Mononuclear cell (primary cell): ENCODE data around the gene DCLK2. TPM values are rescaled to one million over a fixed set of nuclear protein-coding genes. Genes with fewer than 3 reads are reported as not detected.

Experiments
- H3K27me3 ChIP-seq: 2 replicates; pipeline ENCODE4 v1.6.0; 2011; ENCODE audit warnings: low read length, control low read depth; ENCODE audit not compliant: insufficient read depth
- H3K4me1 ChIP-seq: 2 replicates; pipeline ENCODE4 v1.5.1; 2011; ENCODE audit warnings: mild to moderate bottlenecking, low read length, control low read depth; ENCODE audit not compliant: insufficient read depth
- H3K4me3 ChIP-seq: 2 replicates; pipeline ENCODE4 v1.5.1; 2011; ENCODE audit warnings: mild to moderate bottlenecking, low read length, moderate library complexity
- H3K9me3 ChIP-seq: 2 replicates; pipeline ENCODE4 v1.5.1; 2011; ENCODE audit warnings: low read depth, mild to moderate bottlenecking, control low read depth, low read length
- total RNA-seq: library from RNA; depleted of rRNA; stranded (reverse); fragments of >200 nt; gene quantifications from one replicate; pipeline ENCODE4 v1.2.3, GENCODE V29; 2012

Gene DCLK2
- total RNA-seq, 1 donor: 0.31 TPM

GRCh38 chr4:150119492-150119891 lies 41.2 kb downstream of the DCLK2 start:
- H3K9me3 ChIP-seq: peaks cover 16% of the 10 kb centered on the region
- H3K27me3 ChIP-seq: no peaks in the 10 kb centered on the region
- H3K4me1 ChIP-seq: peaks cover 6% of the 10 kb centered on the region
- H3K4me3 ChIP-seq: no peak overlapping the region

- peaks cover 8% of the 10 kb centered on the region for H3K9me3 ChIP-seq
- H3K27me3 ChIP-seq: no peaks in the 10 kb centered on the region
- peaks cover 22% of the 10 kb centered on the region for H3K4me1 ChIP-seq
- no peak overlapping the region for H3K4me3 ChIP-seq
Observed at GRCh38 chr4:150123087-150123486, 44.8 kb downstream of the DCLK2 start.

- Histone ChIP-seq H3K9me3 (peaks cover 8% of the 10 kb centered on the region), H3K27me3 (no peaks in the 10 kb centered on the region), H3K4me3 (no peak overlapping the region), H3K4me1 (peaks cover 22% of the 10 kb centered on the region)
Observed at GRCh38 chr4:150123796-150124677, 45.8 kb downstream of the DCLK2 start.

- peaks cover 22% of the 10 kb centered on the region for H3K4me1 ChIP-seq
- peaks cover 6% of the 10 kb centered on the region for H3K9me3 ChIP-seq
- H3K4me3 ChIP-seq: no peak overlapping the region
- H3K27me3 ChIP-seq: no peaks in the 10 kb centered on the region
Observed at GRCh38 chr4:150126201-150126863, 48.1 kb downstream of the DCLK2 start.

GRCh38 chr4:150126864-150127203 lies 48.6 kb downstream of the DCLK2 start:
- H3K4me1 ChIP-seq: peaks cover 22% of the 10 kb centered on the region
- no peak overlapping the region for H3K4me3 ChIP-seq
- no peaks in the 10 kb centered on the region for H3K27me3 ChIP-seq
- peaks cover 1% of the 10 kb centered on the region for H3K9me3 ChIP-seq

- no peak overlapping the region for H3K4me3 ChIP-seq
- H3K27me3 ChIP-seq: no peaks in the 10 kb centered on the region
- H3K4me1 ChIP-seq: peaks cover 22% of the 10 kb centered on the region
- H3K9me3 ChIP-seq: no peaks in the 10 kb centered on the region
Observed at GRCh38 chr4:150127757-150128156, 49.5 kb downstream of the DCLK2 start.

- Histone ChIP-seq H3K27me3 (no peaks in the 10 kb centered on the region), H3K4me1 (peaks cover 11% of the 10 kb centered on the region), H3K9me3 (no peaks in the 10 kb centered on the region), H3K4me3 (no peak overlapping the region)
Observed at GRCh38 chr4:150130933-150131332, 52.7 kb downstream of the DCLK2 start.

GRCh38 chr4:150131581-150132228 lies 53.5 kb downstream of the DCLK2 start:
- Histone ChIP-seq H3K4me1 (peaks cover 5% of the 10 kb centered on the region), H3K4me3 (no peak overlapping the region), H3K27me3 (no peaks in the 10 kb centered on the region), H3K9me3 (no peaks in the 10 kb centered on the region)

- Histone ChIP-seq H3K4me1 (no peaks in the 10 kb centered on the region), H3K4me3 (no peak overlapping the region), H3K27me3 (no peaks in the 10 kb centered on the region), H3K9me3 (no peaks in the 10 kb centered on the region)
Observed at GRCh38 chr4:150133605-150134004, 55.4 kb downstream of the DCLK2 start.

GRCh38 chr4:150135134-150135772 lies 57.0 kb downstream of the DCLK2 start:
- no peaks in the 10 kb centered on the region for H3K4me1 ChIP-seq
- H3K27me3 ChIP-seq: no peaks in the 10 kb centered on the region
- no peaks in the 10 kb centered on the region for H3K9me3 ChIP-seq
- no peak overlapping the region for H3K4me3 ChIP-seq

- Histone ChIP-seq H3K9me3 (no peaks in the 10 kb centered on the region), H3K4me1 (no peaks in the 10 kb centered on the region), H3K4me3 (no peak overlapping the region), H3K27me3 (no peaks in the 10 kb centered on the region)
Observed at GRCh38 chr4:150136036-150136435, 57.8 kb downstream of the DCLK2 start.

GRCh38 chr4:150136481-150136880 lies 58.2 kb downstream of the DCLK2 start:
- H3K9me3 ChIP-seq: no peaks in the 10 kb centered on the region
- no peaks in the 10 kb centered on the region for H3K4me1 ChIP-seq
- no peaks in the 10 kb centered on the region for H3K27me3 ChIP-seq
- no peak overlapping the region for H3K4me3 ChIP-seq

- Histone ChIP-seq H3K9me3 (no peaks in the 10 kb centered on the region), H3K27me3 (no peaks in the 10 kb centered on the region), H3K4me1 (no peaks in the 10 kb centered on the region), H3K4me3 (no peak overlapping the region)
Observed at GRCh38 chr4:150139297-150139865, 61.1 kb downstream of the DCLK2 start.

- no peaks in the 10 kb centered on the region for H3K27me3 ChIP-seq
- H3K9me3 ChIP-seq: no peaks in the 10 kb centered on the region
- no peaks in the 10 kb centered on the region for H3K4me1 ChIP-seq
- no peak overlapping the region for H3K4me3 ChIP-seq
Observed at GRCh38 chr4:150140774-150141400, 62.6 kb downstream of the DCLK2 start.
